SK-N-SH (cell line): ENCODE results near the gene CHDH.

Source experiments
- CTCF ChIP-seq: fragments of 200-600 bp; sonication (generic); IDR thresholded peaks from 2 replicates; pipeline ENCODE4 v1.6.1; 2017; ENCODE audit warnings: antibody characterized with exemption, mild to moderate bottlenecking, moderate library complexity
- RAD21 ChIP-seq: IDR thresholded peaks from 2 replicates; pipeline ENCODE4 v1.6.1; 2012; ENCODE audit warnings: mild to moderate bottlenecking, low read length

GRCh38 chr3:53842436-53843194 lies 3.6 kb downstream of the CHDH start:
- no peak for TF ChIP-seq CTCF
- no peak for TF ChIP-seq RAD21
